SU-DHL-6 (cell line): ENCODE data around the gene SLC24A3.

Experiments used
- EZH2phosphoT487 ChIP-seq: fragments of 200-600 bp; sonication (generic), shearing (Covaris generic); conservative IDR thresholded peaks from 2 replicates; pipeline ENCODE4 v1.6.1; 2018; ENCODE audit warnings: mild to moderate bottlenecking, antibody characterized with exemption, low read length, moderate library complexity, mixed read lengths
- TF ChIP-seq, protein P1 (sequence below): fragments of 200-600 bp; sonication (generic); IDR thresholded peaks from one replicate; pipeline ENCODE4 v1.5.1; 2017; ENCODE audit warnings: antibody characterized with exemption, mild to moderate bottlenecking, low read length, moderate library complexity; ENCODE audit not compliant: insufficient read depth, poor library complexity, severe bottlenecking

GRCh38 chr20:19654921-19655320 is 442.5 kb downstream of the SLC24A3 start:
- TF ChIP-seq EZH2phosphoT487 = no peak
- TF ChIP-seq, protein P1, sequence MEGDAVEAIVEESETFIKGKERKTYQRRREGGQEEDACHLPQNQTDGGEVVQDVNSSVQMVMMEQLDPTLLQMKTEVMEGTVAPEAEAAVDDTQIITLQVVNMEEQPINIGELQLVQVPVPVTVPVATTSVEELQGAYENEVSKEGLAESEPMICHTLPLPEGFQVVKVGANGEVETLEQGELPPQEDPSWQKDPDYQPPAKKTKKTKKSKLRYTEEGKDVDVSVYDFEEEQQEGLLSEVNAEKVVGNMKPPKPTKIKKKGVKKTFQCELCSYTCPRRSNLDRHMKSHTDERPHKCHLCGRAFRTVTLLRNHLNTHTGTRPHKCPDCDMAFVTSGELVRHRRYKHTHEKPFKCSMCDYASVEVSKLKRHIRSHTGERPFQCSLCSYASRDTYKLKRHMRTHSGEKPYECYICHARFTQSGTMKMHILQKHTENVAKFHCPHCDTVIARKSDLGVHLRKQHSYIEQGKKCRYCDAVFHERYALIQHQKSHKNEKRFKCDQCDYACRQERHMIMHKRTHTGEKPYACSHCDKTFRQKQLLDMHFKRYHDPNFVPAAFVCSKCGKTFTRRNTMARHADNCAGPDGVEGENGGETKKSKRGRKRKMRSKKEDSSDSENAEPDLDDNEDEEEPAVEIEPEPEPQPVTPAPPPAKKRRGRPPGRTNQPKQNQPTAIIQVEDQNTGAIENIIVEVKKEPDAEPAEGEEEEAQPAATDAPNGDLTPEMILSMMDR = no peak
